Measurements from ENCODE around the gene SLC7A7. TPM values are rescaled to one million over a fixed set of nuclear protein-coding genes. Genes with fewer than 3 reads are reported as not detected.

Gene SLC7A7
- total and polyA plus RNA-seq, 9 of the 15 experiments (the other 6 are each of a cell fraction or from before 2014, with no cell fraction given): 0.07 to 0.68 (median 0.41) TPM

DNA sequence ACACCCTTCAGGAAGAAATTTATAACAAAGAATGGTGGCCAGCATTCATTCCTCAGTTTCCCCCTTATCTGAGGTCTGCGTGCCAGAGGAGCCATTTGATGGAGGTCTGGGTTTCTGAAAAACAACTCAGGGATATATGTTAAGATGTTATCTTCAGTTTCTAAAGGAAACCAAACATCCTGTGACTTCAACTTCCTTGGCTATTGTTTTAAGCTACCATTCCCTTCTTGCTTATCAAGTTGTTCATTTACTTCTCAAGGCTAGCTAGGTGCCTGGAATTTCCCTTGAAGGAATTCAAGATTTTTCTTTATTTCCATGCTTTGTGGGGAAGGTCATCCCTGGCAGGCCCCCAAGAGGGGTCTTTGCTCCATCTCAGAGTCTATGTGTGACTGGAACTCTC lies 75.8 kb downstream of the SLC7A7 start (continued):
- TF ChIP-seq, protein P1, sequence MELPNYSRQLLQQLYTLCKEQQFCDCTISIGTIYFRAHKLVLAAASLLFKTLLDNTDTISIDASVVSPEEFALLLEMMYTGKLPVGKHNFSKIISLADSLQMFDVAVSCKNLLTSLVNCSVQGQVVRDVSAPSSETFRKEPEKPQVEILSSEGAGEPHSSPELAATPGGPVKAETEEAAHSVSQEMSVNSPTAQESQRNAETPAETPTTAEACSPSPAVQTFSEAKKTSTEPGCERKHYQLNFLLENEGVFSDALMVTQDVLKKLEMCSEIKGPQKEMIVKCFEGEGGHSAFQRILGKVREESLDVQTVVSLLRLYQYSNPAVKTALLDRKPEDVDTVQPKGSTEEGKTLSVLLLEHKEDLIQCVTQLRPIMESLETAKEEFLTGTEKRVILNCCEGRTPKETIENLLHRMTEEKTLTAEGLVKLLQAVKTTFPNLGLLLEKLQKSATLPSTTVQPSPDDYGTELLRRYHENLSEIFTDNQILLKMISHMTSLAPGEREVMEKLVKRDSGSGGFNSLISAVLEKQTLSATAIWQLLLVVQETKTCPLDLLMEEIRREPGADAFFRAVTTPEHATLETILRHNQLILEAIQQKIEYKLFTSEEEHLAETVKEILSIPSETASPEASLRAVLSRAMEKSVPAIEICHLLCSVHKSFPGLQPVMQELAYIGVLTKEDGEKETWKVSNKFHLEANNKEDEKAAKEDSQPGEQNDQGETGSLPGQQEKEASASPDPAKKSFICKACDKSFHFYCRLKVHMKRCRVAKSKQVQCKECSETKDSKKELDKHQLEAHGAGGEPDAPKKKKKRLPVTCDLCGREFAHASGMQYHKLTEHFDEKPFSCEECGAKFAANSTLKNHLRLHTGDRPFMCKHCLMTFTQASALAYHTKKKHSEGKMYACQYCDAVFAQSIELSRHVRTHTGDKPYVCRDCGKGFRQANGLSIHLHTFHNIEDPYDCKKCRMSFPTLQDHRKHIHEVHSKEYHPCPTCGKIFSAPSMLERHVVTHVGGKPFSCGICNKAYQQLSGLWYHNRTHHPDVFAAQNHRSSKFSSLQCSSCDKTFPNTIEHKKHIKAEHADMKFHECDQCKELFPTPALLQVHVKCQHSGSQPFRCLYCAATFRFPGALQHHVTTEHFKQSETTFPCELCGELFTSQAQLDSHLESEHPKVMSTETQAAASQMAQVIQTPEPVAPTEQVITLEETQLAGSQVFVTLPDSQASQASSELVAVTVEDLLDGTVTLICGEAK (IDR thresholded peaks at IDR 0.05): no peak
- TF ChIP-seq, protein P1 (CRISPR knock-in tag; IDR thresholded peaks at IDR 0.05): no peak
- TF ChIP-seq RBM34 (IDR thresholded peaks at IDR 0.05; ENCODE audit: borderline replicate concordance, insufficient read depth, low read length) (no peak), GTF2E2 (tag; IDR thresholded peaks at IDR 0.05) (no peak), ILK (tag; IDR thresholded peaks at IDR 0.05; ENCODE audit: borderline replicate concordance, low read depth) (no peak), ETV6 (IDR thresholded peaks at IDR 0.05; ENCODE audit: borderline replicate concordance in 1 of 2, low read depth in 2 of 2, low read length in 1 of 2) (no peak), ETV6 (CRISPR knock-in tag; IDR thresholded peaks at IDR 0.05; ENCODE audit: borderline replicate concordance) (no peak)
- TF ChIP-seq, protein P2, sequence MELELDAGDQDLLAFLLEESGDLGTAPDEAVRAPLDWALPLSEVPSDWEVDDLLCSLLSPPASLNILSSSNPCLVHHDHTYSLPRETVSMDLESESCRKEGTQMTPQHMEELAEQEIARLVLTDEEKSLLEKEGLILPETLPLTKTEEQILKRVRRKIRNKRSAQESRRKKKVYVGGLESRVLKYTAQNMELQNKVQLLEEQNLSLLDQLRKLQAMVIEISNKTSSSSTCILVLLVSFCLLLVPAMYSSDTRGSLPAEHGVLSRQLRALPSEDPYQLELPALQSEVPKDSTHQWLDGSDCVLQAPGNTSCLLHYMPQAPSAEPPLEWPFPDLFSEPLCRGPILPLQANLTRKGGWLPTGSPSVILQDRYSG (tag; conservative IDR thresholded peaks at IDR 0.05; ENCODE audit: low read depth): no peak
